OCI-LY7 (cell line): ENCODE data around the gene GATA5. TPM values are rescaled to one million over a fixed set of nuclear protein-coding genes. Genes with fewer than 3 reads are reported as not detected.

Experiments
- BruUV-seq: library from RNA; stranded (reverse); fragments of 400-500 nt; replicated peaks from 2 replicates; lab custom pipeline; 2021; lab: Mats Ljungman, UMichigan
- CTCF ChIA-PET: fragments of 300-600 bp; sonication (Branson Sonifier 250); formaldehyde crosslinking; loops from one replicate; lab custom pipeline; 2022; ENCODE audit warnings: antibody characterized with exemption; ENCODE audit not compliant: unreplicated experiment; lab: Charles Lee
- POLR2A ChIA-PET: fragments of 300-600 bp; sonication (Branson Sonifier 250); formaldehyde crosslinking; loops from one replicate; lab custom pipeline; 2022; ENCODE audit warnings: antibody characterized with exemption; lab: Charles Lee
- DNase-seq: peaks from one replicate; pipeline ENCODE4 v3.0.0-alpha.2; 2015; ENCODE audit warnings: low spot score
- H2AFZ ChIP-seq: fragments of 200-600 bp; sonication (generic), shearing (Covaris generic); 2 replicates; pipeline ENCODE4 v1.6.1; 2014; ENCODE audit warnings: mild to moderate bottlenecking, antibody characterized with exemption, low read length, moderate library complexity
- H3K27ac ChIP-seq: fragments of 200-600 bp; sonication (generic); 2 replicates; pipeline ENCODE4 v1.5.1; 2014; ENCODE audit warnings: mixed run types, low read depth, mild to moderate bottlenecking, moderate library complexity, low read length, inconsistent platforms; ENCODE audit not compliant: poor library complexity, severe bottlenecking
- H3K36me3 ChIP-seq: fragments of 200-600 bp; sonication (generic); 2 replicates; pipeline ENCODE4 v1.6.1; 2014; ENCODE audit warnings: mild to moderate bottlenecking, antibody characterized with exemption, low read length, moderate library complexity, mixed read lengths; ENCODE audit not compliant: insufficient read depth
- H3K4me1 ChIP-seq: fragments of 200-600 bp; sonication (generic); 2 replicates; pipeline ENCODE4 v1.5.1; 2014; ENCODE audit warnings: mild to moderate bottlenecking, low read length; ENCODE audit not compliant: insufficient read depth, poor library complexity, severe bottlenecking
- H3K4me2 ChIP-seq: fragments of 200-600 bp; sonication (generic); 2 replicates; pipeline ENCODE4 v1.6.1; 2014; ENCODE audit warnings: mild to moderate bottlenecking, low read length
- H3K4me3 ChIP-seq: fragments of 200-600 bp; sonication (generic); 2 replicates; pipeline ENCODE4 v1.5.1; 2014; ENCODE audit warnings: mild to moderate bottlenecking, low read depth, low read length; ENCODE audit not compliant: poor library complexity, severe bottlenecking
- H3K79me2 ChIP-seq: fragments of 200-600 bp; sonication (generic); 2 replicates; pipeline ENCODE4 v1.6.1; 2016; ENCODE audit warnings: low read depth, mild to moderate bottlenecking, low read length, moderate library complexity, mixed read lengths; ENCODE audit not compliant: insufficient read depth
- H3K9me2 ChIP-seq: fragments of 200-600 bp; sonication (generic); 2 replicates; pipeline ENCODE4 v1.6.1; 2016; ENCODE audit warnings: mild to moderate bottlenecking, low read length, mixed read lengths; ENCODE audit not compliant: insufficient read depth
- H3K9me3 ChIP-seq: fragments of 200-600 bp; sonication (generic); 2 replicates; pipeline ENCODE4 v1.6.1; 2014; ENCODE audit warnings: mild to moderate bottlenecking, mixed run types, low read length, mixed read lengths
- H4K20me1 ChIP-seq: fragments of 200-600 bp; sonication (generic); 2 replicates; pipeline ENCODE4 v1.6.1; 2014; ENCODE audit warnings: mild to moderate bottlenecking, antibody characterized with exemption, low read length, moderate library complexity, mixed read lengths; ENCODE audit not compliant: insufficient read depth
- CTCF ChIP-seq: fragments of 200-600 bp; sonication (generic); conservative IDR thresholded peaks from 2 replicates; pipeline ENCODE4 v1.5.1; 2014; ENCODE audit warnings: mild to moderate bottlenecking, antibody characterized with exemption, low read length, moderate library complexity, mixed read lengths
- EZH2phosphoT487 ChIP-seq: fragments of 200-600 bp; sonication (generic); IDR thresholded peaks from 2 replicates; pipeline ENCODE4 v1.6.1; 2018; ENCODE audit warnings: low read depth, borderline replicate concordance, mild to moderate bottlenecking, mixed run types, antibody characterized with exemption, low read length, moderate library complexity, mixed read lengths
- intact Hi-C: fragments of 100-400 bp; cut with micrococcal nuclease; formaldehyde crosslinking; loops from one replicate; pipeline ENCODE4 v1.10.0; 2022; ENCODE audit not compliant: unreplicated experiment
- total RNA-seq, 2 experiments: library from RNA; depleted of rRNA in 1 of 2; stranded (reverse); fragments of >200 nt in 1 of 2; shearing (Covaris generic) in 1 of 2; gene quantifications; 2 replicates each; pipeline ENCODE4 v1.2.3, GENCODE V29; 2014 to 2022

GATA5 gene
- total RNA-seq, 2 experiments from 2014 or later, result not detected

GRCh38 chr20:62428396-62429295 is 47.1 kb downstream of the GATA5 start:
- ChIA-PET CTCF (no interaction called here), POLR2A (no interaction called here)
- Histone ChIP-seq H3K4me3 (no peak overlapping the region), H3K36me3 (no peaks in the 10 kb centered on the region), H3K9me2 (no peaks in the 10 kb centered on the region), H3K4me1 (no peaks in the 10 kb centered on the region), H3K27ac (no peak overlapping the region), H2AFZ (no peak overlapping the region), H4K20me1 (no peaks in the 10 kb centered on the region), H3K4me2 (no peak overlapping the region), H3K79me2 (no peaks in the 10 kb centered on the region), H3K9me3 (no peaks in the 10 kb centered on the region)
- BruUV-seq, result no TSS peak
- no peak for DNase-seq
- TF ChIP-seq CTCF, result no peak
- TF ChIP-seq EZH2phosphoT487, result no peak
- intact Hi-C loops, result no loop called here

GRCh38 chr20:62428002-62428372 is 47.8 kb downstream of the GATA5 start:
- Histone ChIP-seq H3K9me2 (no peaks in the 10 kb centered on the region), H3K4me2 (no peak overlapping the region), H4K20me1 (no peaks in the 10 kb centered on the region), H3K36me3 (no peaks in the 10 kb centered on the region), H2AFZ (no peak overlapping the region), H3K79me2 (no peaks in the 10 kb centered on the region), H3K4me3 (no peak overlapping the region), H3K4me1 (no peaks in the 10 kb centered on the region), H3K27ac (no peak overlapping the region), H3K9me3 (no peaks in the 10 kb centered on the region)
- no TSS peak for BruUV-seq
- ChIA-PET POLR2A (no interaction called here), CTCF (no interaction called here)
- intact Hi-C loops, result no loop called here
- no peak for TF ChIP-seq CTCF
- no peak for TF ChIP-seq EZH2phosphoT487
- DNase-seq, result no peak
